ENCODE data around the gene TCL1A.

- TF ChIP-seq CTCF (IDR thresholded peaks at IDR 0.05) (no peak), POLR2A (IDR thresholded peaks at IDR 0.05) (no peak)
Measured at GRCh38 chr14:95727056-95727700, 13.3 kb upstream of the TCL1A start.

Data from adrenal gland (tissue), 5 donors.